Liver (tissue), 9 donors: Measurements from ENCODE around the gene SLC26A11. TPM values are rescaled to one million over a fixed set of nuclear protein-coding genes. Genes with fewer than 3 reads are reported as not detected.
"Not testable (repeated sequence)": the region's sequence is repeated elsewhere in the genome, so short reads cannot be mapped to it uniquely, and the experiment has no call there.

Experiments
- DNase-seq: peaks from one replicate; pipeline ENCODE4 v3.0.0-alpha.2; 2017; ENCODE audit warnings: low spot score
- H3K27ac ChIP-seq, 2 donors: one replicate each; pipeline ENCODE4 v1.7.0; 2013; ENCODE audit warnings: inconsistent platforms in 2 of 2, low read length in 2 of 2, control low read depth in 1 of 2, low read depth in 1 of 2, mild to moderate bottlenecking in 1 of 2
- H3K27me3 ChIP-seq, 4 donors: one replicate each; pipeline versions ENCODE4 v1.6.1 to v1.7.0; 2013; ENCODE audit warnings: low read length in 3 of 4, inconsistent platforms in 1 of 4, mild to moderate bottlenecking in 1 of 4, moderate library complexity in 1 of 4; ENCODE audit not compliant: control insufficient read depth in 4 of 4, insufficient read depth in 4 of 4
- H3K36me3 ChIP-seq, 4 donors: one replicate each; pipeline versions ENCODE4 v1.6.1 to v1.7.0; 2013; ENCODE audit warnings: low read length in 3 of 4, mild to moderate bottlenecking in 3 of 4, low read depth in 1 of 4, moderate library complexity in 1 of 4; ENCODE audit not compliant: control insufficient read depth in 4 of 4, insufficient read depth in 3 of 4
- H3K4me1 ChIP-seq, 4 donors: one replicate each; pipeline versions ENCODE4 v1.6.1 to v1.7.0; 2013; ENCODE audit warnings: low read length in 3 of 4, mild to moderate bottlenecking in 3 of 4, moderate library complexity in 1 of 4; ENCODE audit not compliant: control insufficient read depth in 4 of 4, insufficient read depth in 4 of 4
- H3K4me3 ChIP-seq, 3 donors: one replicate each; pipeline versions ENCODE4 v1.6.1 to v1.7.0; 2013; ENCODE audit warnings: low read length in 3 of 3, control low read depth in 1 of 3, low read depth in 1 of 3, mild to moderate bottlenecking in 1 of 3
- H3K9ac ChIP-seq, 2 donors: one replicate each; pipeline ENCODE4 v1.7.0; 2013; ENCODE audit warnings: low read length in 2 of 2, mild to moderate bottlenecking in 2 of 2, moderate library complexity in 2 of 2, control low read depth in 1 of 2, low read depth in 1 of 2
- H3K9me3 ChIP-seq, 4 donors: one replicate each; pipeline versions ENCODE4 v1.6.1 to v1.7.0; 2013; ENCODE audit warnings: low read length in 3 of 4; ENCODE audit not compliant: control insufficient read depth in 4 of 4
- ATF3 ChIP-seq: IDR thresholded peaks from 2 replicates; pipeline ENCODE4 v1.6.1; 2016; ENCODE audit warnings: antibody characterized with exemption
- CTCF ChIP-seq: fragments of 150-350 bp; IDR thresholded peaks from 2 replicates; pipeline ENCODE4 v1.5.1; 2017; ENCODE audit warnings: improper control_type of control experiment, low read depth, low read length; ENCODE audit not compliant: missing input control
- EGR1 ChIP-seq, 2 donors: IDR thresholded peaks; 2 replicates each; pipeline ENCODE4 v1.6.1; 2016 to 2018; ENCODE audit warnings: antibody characterized with exemption in 2 of 2, low read depth in 2 of 2
- FOXA1 ChIP-seq: IDR thresholded peaks from 2 replicates; pipeline ENCODE4 v1.6.1; 2016; ENCODE audit warnings: antibody characterized with exemption
- FOXA2 ChIP-seq: IDR thresholded peaks from 2 replicates; pipeline ENCODE4 v1.6.1; 2016; ENCODE audit warnings: antibody characterized with exemption
- GABPA ChIP-seq, 2 donors: IDR thresholded peaks in 1 of 2; conservative IDR thresholded peaks in 1 of 2; 2 replicates each; pipeline ENCODE4 v1.6.1; 2016; ENCODE audit warnings: antibody characterized with exemption in 2 of 2, mild to moderate bottlenecking in 1 of 2, moderate library complexity in 1 of 2
- HNF4A ChIP-seq, 2 donors: conservative IDR thresholded peaks; 2 replicates each; pipeline ENCODE4 v1.6.1; 2016; ENCODE audit warnings: antibody characterized with exemption in 2 of 2, mild to moderate bottlenecking in 2 of 2
- HNF4G ChIP-seq: IDR thresholded peaks from 2 replicates; pipeline ENCODE4 v1.6.1; 2016; ENCODE audit warnings: antibody characterized with exemption
- JUND ChIP-seq, 2 donors: IDR thresholded peaks; 2 replicates each; pipeline ENCODE4 v1.6.1; 2016; ENCODE audit warnings: antibody characterized with exemption in 2 of 2
- MAX ChIP-seq: IDR thresholded peaks from 2 replicates; pipeline ENCODE4 v1.6.1; 2016; ENCODE audit warnings: antibody characterized with exemption
- NR2F2 ChIP-seq: IDR thresholded peaks from 2 replicates; pipeline ENCODE4 v1.6.1; 2016; ENCODE audit warnings: antibody characterized with exemption
- REST ChIP-seq: IDR thresholded peaks from 2 replicates; pipeline ENCODE4 v1.6.1; 2016; ENCODE audit warnings: antibody characterized with exemption, mild to moderate bottlenecking
- RXRA ChIP-seq, 2 donors: IDR thresholded peaks; 2 replicates each; pipeline ENCODE4 v1.6.1; 2017 to 2018; ENCODE audit warnings: antibody characterized with exemption in 2 of 2, mild to moderate bottlenecking in 1 of 2
- SP1 ChIP-seq: IDR thresholded peaks from 2 replicates; pipeline ENCODE4 v1.6.1; 2018; ENCODE audit warnings: antibody characterized with exemption, mild to moderate bottlenecking
- TAF1 ChIP-seq: conservative IDR thresholded peaks from 2 replicates; pipeline ENCODE4 v1.6.1; 2016; ENCODE audit warnings: antibody characterized with exemption, mild to moderate bottlenecking
- YY1 ChIP-seq: IDR thresholded peaks from 2 replicates; pipeline ENCODE4 v1.6.1; 2016; ENCODE audit warnings: antibody characterized with exemption, mild to moderate bottlenecking
- ZBTB33 ChIP-seq: IDR thresholded peaks from 2 replicates; pipeline ENCODE4 v1.6.1; 2016; ENCODE audit warnings: antibody characterized with exemption
- WGBS: extraction: QIAGEN DNeasy Blood & Tissue Kit; methylation state at CpG from one replicate; pipeline ENCODE4 v1.1.7; 2013; 5-methylcytosine and 5-hydroxymethylcytosine counted together
- polyA plus RNA-seq, 2 donors: library from polyadenylated mRNA; stranded (reverse) in 1 of 2; unstranded in 1 of 2; fragments of 200-250 nt in 1 of 2; fragments of >200 nt in 1 of 2; fragmentation: Nextera tagmentation in 1 of 2; extraction: Ambion mirVana in 1 of 2; gene quantifications; one replicate each; pipeline versions ENCODE4 v1.2.1 to v1.2.3, GENCODE V29; 2013 to 2015
- total RNA-seq, 2 donors: library from RNA; depleted of rRNA; stranded (reverse); fragments of >200 nt; gene quantifications; one replicate each; pipeline ENCODE4 v1.2.3, GENCODE V29; 2014
- donor health status: healthy.
- donor health status: healthy.
- donor health status: healthy.
- donor health status: healthy.
- donor health status: healthy.

The SLC26A11 gene
- total and polyA plus RNA-seq, 4 donors = 3.3 to 8.2 (median 5.6) TPM

- H3K36me3 ChIP-seq = peaks cover 0 to 22% (median 8%) of the 10 kb centered on the region in 4 donors
- 94% methylated on average over 4 of the region's 4 CpGs for WGBS
- no peaks in the 10 kb centered on the region for H3K9me3 ChIP-seq
- no peak for TF ChIP-seq GABPA (IDR thresholded peaks at IDR 0.05 in 1 of 2, conservative IDR thresholded peaks at IDR 0.05 in 1 of 2)
- TF ChIP-seq YY1 = no peak
- TF ChIP-seq SP1 = no peak
- TF ChIP-seq JUND (IDR thresholded peaks at IDR 0.05) = no peak
- TF ChIP-seq FOXA2 = no peak
- TF ChIP-seq FOXA1 = no peak
- TF ChIP-seq REST = no peak
- TF ChIP-seq HNF4A (conservative IDR thresholded peaks at IDR 0.05) = no peak
- TF ChIP-seq EGR1 (IDR thresholded peaks at IDR 0.05; ENCODE audit: low read depth in 2 of 2) = no peak
- no peak for TF ChIP-seq HNF4G
- no peak for TF ChIP-seq ZBTB33
- no peak for TF ChIP-seq CTCF
- no peak for TF ChIP-seq TAF1
- TF ChIP-seq NR2F2 = no peak
- no peak for TF ChIP-seq ATF3
- no peak for TF ChIP-seq MAX
- TF ChIP-seq RXRA (IDR thresholded peaks at IDR 0.05) = no peak
- H3K27ac ChIP-seq = no peak overlapping the region
- DNase-seq = no peak
- H3K4me3 ChIP-seq = no peak overlapping the region
- H3K9ac ChIP-seq = no peak overlapping the region
- no peaks in the 10 kb centered on the region for H3K27me3 ChIP-seq
- no peaks in the 10 kb centered on the region for H3K4me1 ChIP-seq
Measured at GRCh38 chr17:80274871-80275449, 54.7 kb downstream of the SLC26A11 start.

- 97% methylated on average over 8 of the region's 8 CpGs for WGBS
- not testable (repeated sequence) for H3K4me1 ChIP-seq, DNase-seq, H3K9me3 ChIP-seq, H3K4me3 ChIP-seq, H3K9ac ChIP-seq, H3K27ac ChIP-seq, H3K27me3 ChIP-seq
- H3K36me3 ChIP-seq = peaks cover 0 to 20% (median 8%) of the 10 kb centered on the region in 4 donors
Measured at GRCh38 chr17:80275857-80276256, 55.6 kb downstream of the SLC26A11 start.
